Trophoblast cell (in vitro differentiated cells and primary cell): ENCODE data around the gene DNAJC6.

Experiments
- DNase-seq, 2 donors: peaks; one replicate each; pipeline ENCODE4 v3.0.0-alpha.2; 2016
- H2AFZ ChIP-seq: 2 replicates; pipeline ENCODE4 v1.6.1; 2013; ENCODE audit warnings: low read length, moderate library complexity, mild to moderate bottlenecking; ENCODE audit not compliant: insufficient read depth, poor library complexity
- H2AK5ac ChIP-seq: 2 replicates; pipeline ENCODE4 v1.6.1; 2013; ENCODE audit warnings: mild to moderate bottlenecking, low read length
- H2BK120ac ChIP-seq: 2 replicates; pipeline ENCODE4 v1.6.1; 2013; ENCODE audit warnings: low read length, mild to moderate bottlenecking, moderate library complexity; ENCODE audit not compliant: insufficient read depth, poor library complexity
- H2BK12ac ChIP-seq: 2 replicates; pipeline ENCODE4 v1.6.1; 2013; ENCODE audit warnings: mild to moderate bottlenecking, low read length, moderate library complexity
- H2BK5ac ChIP-seq: 2 replicates; pipeline ENCODE4 v1.6.1; 2013; ENCODE audit warnings: low read length, low read depth, moderate library complexity, mild to moderate bottlenecking; ENCODE audit not compliant: poor library complexity
- H3K14ac ChIP-seq: 2 replicates; pipeline ENCODE4 v1.6.1; 2013; ENCODE audit warnings: mild to moderate bottlenecking, low read length
- H3K18ac ChIP-seq: 2 replicates; pipeline ENCODE4 v1.6.1; 2013; ENCODE audit warnings: mild to moderate bottlenecking, low read length
- H3K23ac ChIP-seq: 2 replicates; pipeline ENCODE4 v1.6.1; 2013; ENCODE audit warnings: low read length
- H3K27ac ChIP-seq: 2 replicates; pipeline ENCODE4 v1.5.1; 2013; ENCODE audit warnings: low read depth, mild to moderate bottlenecking, inconsistent platforms, low read length, moderate library complexity
- H3K27me3 ChIP-seq: 2 replicates; pipeline ENCODE4 v1.6.1; 2013; ENCODE audit warnings: inconsistent platforms, mild to moderate bottlenecking, low read length, moderate library complexity; ENCODE audit not compliant: insufficient read depth
- H3K36me3 ChIP-seq, 2 experiments: 1 replicate in 1 of 2; 2 replicates in 1 of 2; pipeline ENCODE4 v1.6.1; 2013; ENCODE audit warnings: low read length in 2 of 2, mild to moderate bottlenecking in 2 of 2, moderate library complexity in 1 of 2; ENCODE audit not compliant: insufficient read depth in 2 of 2, control insufficient read depth in 1 of 2
- H3K4ac ChIP-seq: 2 replicates; pipeline ENCODE4 v1.6.1; 2013; ENCODE audit warnings: low read depth, mild to moderate bottlenecking, low read length, moderate library complexity
- H3K4me1 ChIP-seq, 2 experiments: 1 replicate in 1 of 2; 2 replicates in 1 of 2; pipeline ENCODE4 v1.6.1; 2013; ENCODE audit warnings: low read length in 2 of 2, mild to moderate bottlenecking in 2 of 2, moderate library complexity in 1 of 2; ENCODE audit not compliant: insufficient read depth in 2 of 2, control insufficient read depth in 1 of 2
- H3K4me2 ChIP-seq: 2 replicates; pipeline ENCODE4 v1.6.1; 2013; ENCODE audit warnings: inconsistent platforms, mild to moderate bottlenecking, low read length, moderate library complexity
- H3K4me3 ChIP-seq: 2 replicates; pipeline ENCODE4 v1.5.1; 2013; ENCODE audit warnings: mild to moderate bottlenecking, low read depth, low read length, inconsistent platforms
- H3K79me1 ChIP-seq: one replicate; pipeline ENCODE4 v1.6.1; 2013; ENCODE audit warnings: low read length
- H3K79me2 ChIP-seq: 2 replicates; pipeline ENCODE4 v1.6.1; 2013; ENCODE audit warnings: low read length, mild to moderate bottlenecking; ENCODE audit not compliant: control insufficient read depth, insufficient read depth, poor library complexity
- H3K9ac ChIP-seq: 2 replicates; pipeline ENCODE4 v1.6.1; 2013; ENCODE audit warnings: mild to moderate bottlenecking, low read length
- H3K9me3 ChIP-seq: 2 replicates; pipeline ENCODE4 v1.6.1; 2013; ENCODE audit warnings: low read depth, mild to moderate bottlenecking, control low read depth, inconsistent platforms, low read length; ENCODE audit not compliant: insufficient read depth
- H4K12ac ChIP-seq: 2 replicates; pipeline ENCODE4 v1.6.1; 2013; ENCODE audit warnings: low read depth, mild to moderate bottlenecking, low read length, moderate library complexity
- H4K8ac ChIP-seq: 2 replicates; pipeline ENCODE4 v1.6.1; 2013; ENCODE audit warnings: low read depth, mild to moderate bottlenecking, low read length, moderate library complexity
- H4K91ac ChIP-seq: one replicate; pipeline ENCODE4 v1.6.1; 2013; ENCODE audit warnings: low read depth, mild to moderate bottlenecking, low read length, moderate library complexity
- WGBS: extraction: QIAGEN DNeasy Blood & Tissue Kit; methylation state at CpG from one replicate; pipeline ENCODE4 v1.1.7; 2013; ENCODE audit warnings: missing lambda C conversion rate; ENCODE audit not compliant: insufficient read length, insufficient coverage; ENCODE audit errors: extremely low coverage; 5-methylcytosine and 5-hydroxymethylcytosine counted together

Gene DNAJC6

DNA sequence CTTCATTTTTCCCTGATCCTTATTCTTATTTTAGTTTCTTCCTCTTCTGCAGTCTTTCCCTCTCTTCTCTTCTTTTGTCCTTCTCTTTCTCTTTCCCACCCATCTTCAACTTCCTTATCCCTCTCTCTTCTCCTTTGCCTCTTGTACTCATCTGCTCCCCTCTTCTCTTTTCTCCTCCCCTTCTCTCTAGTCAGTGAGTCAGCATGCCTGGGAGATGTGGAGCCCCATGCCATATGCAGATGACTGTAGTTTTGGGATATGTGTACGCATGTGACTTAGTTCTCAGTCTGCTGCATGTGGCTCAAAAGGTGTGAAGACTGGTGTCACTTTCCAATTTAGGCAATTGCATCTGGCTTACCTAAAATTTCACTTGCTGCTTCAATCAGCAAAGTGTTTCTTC is 10.4 kb downstream of the DNAJC6 start:
- WGBS, result no CpG with 5 or more reads among the region's 1 CpG
- Histone ChIP-seq H3K18ac (no peak overlapping the region), H3K4me3 (no peak overlapping the region)

GRCh38 chr1:65321879-65322278 is 12.5 kb downstream of the DNAJC6 start:
- Histone ChIP-seq H3K79me1 (no peaks in the 10 kb centered on the region), H3K9ac (no peak overlapping the region), H3K18ac (no peak overlapping the region), H2AK5ac (no peak overlapping the region), H4K8ac (no peak overlapping the region), H4K12ac (no peak overlapping the region), H4K91ac (no peak overlapping the region), H3K14ac (no peak overlapping the region), H3K9me3 (no peaks in the 10 kb centered on the region), H3K23ac (no peak overlapping the region), H2AFZ (no peak overlapping the region), H2BK120ac (no peak overlapping the region), H3K4me1 (peaks cover 0 to 2% of the 10 kb centered on the region in 2 experiments), H2BK12ac (no peak overlapping the region), H3K4ac (no peak overlapping the region), H3K79me2 (no peaks in the 10 kb centered on the region), H3K27me3 (no peaks in the 10 kb centered on the region), H3K4me2 (no peak overlapping the region), H3K27ac (no peak overlapping the region), H2BK5ac (no peak overlapping the region), H3K36me3 (peaks cover 0 to 3% of the 10 kb centered on the region in 2 experiments), H3K4me3 (no peak overlapping the region)
- no peak for DNase-seq
- no CpG with 5 or more reads among the region's 2 CpGs for WGBS

More for the DNA sequence above, 10.4 kb downstream of the DNAJC6 start:
- Histone ChIP-seq H3K9me3 (no peaks in the 10 kb centered on the region), H2AK5ac (no peak overlapping the region), H3K9ac (no peak overlapping the region), H3K79me1 (no peaks in the 10 kb centered on the region), H3K4me1 (peaks cover 0 to 2% of the 10 kb centered on the region in 2 experiments), H4K91ac (no peak overlapping the region), H3K4ac (no peak overlapping the region), H3K14ac (no peak overlapping the region), H3K27me3 (no peaks in the 10 kb centered on the region), H2BK12ac (no peak overlapping the region), H2AFZ (no peak overlapping the region), H3K79me2 (no peaks in the 10 kb centered on the region), H3K27ac (no peak overlapping the region), H3K23ac (no peak overlapping the region), H4K12ac (no peak overlapping the region), H3K36me3 (peaks cover 0 to 3% of the 10 kb centered on the region in 2 experiments), H2BK5ac (no peak overlapping the region), H4K8ac (no peak overlapping the region), H3K4me2 (no peak overlapping the region), H2BK120ac (no peak overlapping the region)
- no peak for DNase-seq

- H3K79me2 ChIP-seq, result no peaks in the 10 kb centered on the region
Measured at GRCh38 chr1:65323246-65323645, 13.9 kb downstream of the DNAJC6 start.

DNA sequence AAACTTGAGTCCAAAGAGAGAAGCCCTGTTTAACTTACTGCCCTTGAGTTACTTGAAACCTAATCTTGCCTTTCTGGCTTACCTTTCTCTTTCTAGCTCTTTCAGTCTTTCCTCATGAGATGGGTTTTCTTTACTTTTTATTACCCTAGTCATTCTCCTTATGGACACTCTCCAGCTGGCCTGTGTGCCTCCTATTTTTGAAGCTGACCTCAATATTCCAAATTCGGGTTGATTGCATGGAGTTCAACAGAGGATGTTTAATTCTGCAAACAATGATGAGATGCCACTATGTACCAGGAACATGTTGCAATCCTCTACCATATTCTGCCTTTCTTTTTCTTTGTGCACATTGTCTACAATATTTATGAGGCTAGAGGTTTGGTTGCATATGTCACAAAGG is 20.7 kb downstream of the DNAJC6 start:
- no peak overlapping the region for H2AK5ac ChIP-seq
- no peak overlapping the region for H4K91ac ChIP-seq
- H3K4me2 ChIP-seq, result no peak overlapping the region
- H3K27ac ChIP-seq, result no peak overlapping the region
- no peak overlapping the region for H2BK12ac ChIP-seq
- DNase-seq, result no peak
- H3K18ac ChIP-seq, result no peak overlapping the region
- no peak overlapping the region for H2BK120ac ChIP-seq
- no peaks in the 10 kb centered on the region for H3K79me1 ChIP-seq
- no peaks in the 10 kb centered on the region for H3K27me3 ChIP-seq
- H3K4me1 ChIP-seq, result no peaks in the 10 kb centered on the region
- H2AFZ ChIP-seq, result no peak overlapping the region
- no CpG with 5 or more reads among the region's 1 CpG for WGBS
- no peaks in the 10 kb centered on the region for H3K79me2 ChIP-seq
- H3K9ac ChIP-seq, result no peak overlapping the region
- H3K14ac ChIP-seq, result no peak overlapping the region
- H3K23ac ChIP-seq, result no peak overlapping the region
- no peaks in the 10 kb centered on the region for H3K36me3 ChIP-seq
- H4K12ac ChIP-seq, result no peak overlapping the region
- H3K9me3 ChIP-seq, result no peaks in the 10 kb centered on the region
- no peak overlapping the region for H4K8ac ChIP-seq
- no peak overlapping the region for H2BK5ac ChIP-seq
- H3K4ac ChIP-seq, result no peak overlapping the region
- no peak overlapping the region for H3K4me3 ChIP-seq

More at GRCh38 chr1:65323246-65323645, 13.9 kb downstream of the DNAJC6 start:
- Histone ChIP-seq H2AK5ac (no peak overlapping the region), H2BK120ac (no peak overlapping the region), H3K27ac (no peak overlapping the region), H3K27me3 (no peaks in the 10 kb centered on the region), H4K8ac (no peak overlapping the region), H4K12ac (no peak overlapping the region), H3K23ac (no peak overlapping the region), H4K91ac (no peak overlapping the region), H3K4me3 (no peak overlapping the region), H2BK12ac (no peak overlapping the region), H3K4ac (no peak overlapping the region), H3K4me1 (no peaks in the 10 kb centered on the region), H3K79me1 (no peaks in the 10 kb centered on the region), H3K9ac (no peak overlapping the region), H3K4me2 (no peak overlapping the region), H3K36me3 (peaks cover 0 to 3% of the 10 kb centered on the region in 2 experiments), H3K9me3 (no peaks in the 10 kb centered on the region), H2AFZ (no peak overlapping the region), H3K14ac (no peak overlapping the region), H2BK5ac (no peak overlapping the region), H3K18ac (no peak overlapping the region)
- WGBS, result no CpG with 5 or more reads among the region's 5 CpGs
- peak in 1 of 2 donors; percentile 18 for DNase-seq
